ENCODE measurements around the gene JAK1. TPM values are rescaled to one million over a fixed set of nuclear protein-coding genes. Genes with fewer than 3 reads are reported as not detected.
A peak's percentile ranks its signal among the peaks of the same experiment; 100 is the strongest.

The JAK1 gene
- total RNA-seq, 1 experiment from 2014 or later, result 73.1 TPM

- no TSS peak for BruUV-seq (replicated peaks)
- ChIA-PET CTCF (interaction anchor here (0.6 kb wide), 1 partner anchor 26 kb away, joined by 3 read pairs; no protein-coding TSS in a partner anchor), POLR2A (no interaction called here)
- no peak for DNase-seq (ENCODE audit: unreplicated experiment)
- no peak overlapping the region for H3K27ac Mint-ChIP-seq (ENCODE audit: low read depth, unreplicated experiment)
- H3K4me1 Mint-ChIP-seq (ENCODE audit: insufficient read depth, unreplicated experiment), result peaks cover 29% of the 10 kb centered on the region
- no peak for TF ChIP-seq CTCF (IDR thresholded peaks at IDR 0.05; ENCODE audit: unreplicated experiment)
- no peaks in the 10 kb centered on the region for H3K36me3 Mint-ChIP-seq (ENCODE audit: insufficient read depth, unreplicated experiment)
- intact Hi-C loops (cut with micrococcal nuclease), result no loop called here
- H3K4me3 Mint-ChIP-seq (ENCODE audit: unreplicated experiment), result no peak overlapping the region
- H3K9me3 Mint-ChIP-seq (ENCODE audit: unreplicated experiment), result no peaks in the 10 kb centered on the region
- no peaks in the 10 kb centered on the region for H3K27me3 Mint-ChIP-seq (ENCODE audit: insufficient read depth, unreplicated experiment)
Observed at GRCh38 chr1:64900916-64901315, 65.4 kb downstream of the JAK1 start.

GRCh38 chr1:64898107-64898861, 68.1 kb downstream of the JAK1 start:
- Mint-ChIP-seq H3K27ac (ENCODE audit: low read depth, unreplicated experiment) (no peak overlapping the region), H3K9me3 (ENCODE audit: unreplicated experiment) (no peaks in the 10 kb centered on the region), H3K36me3 (ENCODE audit: insufficient read depth, unreplicated experiment) (no peaks in the 10 kb centered on the region), H3K27me3 (ENCODE audit: insufficient read depth, unreplicated experiment) (no peaks in the 10 kb centered on the region), H3K4me1 (ENCODE audit: insufficient read depth, unreplicated experiment) (peaks cover 34% of the 10 kb centered on the region), H3K4me3 (ENCODE audit: unreplicated experiment) (peak overlapping the region; percentile 32)
- intact Hi-C loops (cut with micrococcal nuclease), result loop anchor here (1.0 kb wide), 1 partner anchor 67 kb away; no protein-coding TSS in a partner anchor
- no peak for TF ChIP-seq CTCF (IDR thresholded peaks at IDR 0.05; ENCODE audit: unreplicated experiment)
- ChIA-PET POLR2A (interaction anchor here (0.8 to 4.6 kb wide), 18 partner anchors 8 to 104 kb away, joined by 3 to 31 read pairs (median 6); partner anchors contain the start of gene JAK1), CTCF (interaction anchor here (0.6 to 1.8 kb wide), 5 partner anchors 18 to 162 kb away, joined by 3 to 7 read pairs (median 3); no protein-coding TSS in a partner anchor)
- no TSS peak for BruUV-seq (replicated peaks)
- peak; percentile 93 for DNase-seq (ENCODE audit: unreplicated experiment)

- intact Hi-C loops (cut with micrococcal nuclease), result no loop called here
- H3K36me3 Mint-ChIP-seq (ENCODE audit: insufficient read depth, unreplicated experiment), result no peaks in the 10 kb centered on the region
- peak overlapping the region; percentile 53 for H3K27ac Mint-ChIP-seq (ENCODE audit: low read depth, unreplicated experiment)
- H3K9me3 Mint-ChIP-seq (ENCODE audit: unreplicated experiment), result no peaks in the 10 kb centered on the region
- peaks cover 43% of the 10 kb centered on the region for H3K4me1 Mint-ChIP-seq (ENCODE audit: insufficient read depth, unreplicated experiment)
- ChIA-PET POLR2A (interaction anchor here (0.7 to 4.6 kb wide), 5 partner anchors 9 to 232 kb away, joined by 3 to 31 read pairs (median 4); partner anchors contain the start of gene JAK1), CTCF (interaction anchor here (0.6 to 0.8 kb wide), 2 partner anchors 15 to 40 kb away, joined by 3 read pairs; no protein-coding TSS in a partner anchor)
- peak overlapping the region; percentile 32 for H3K4me3 Mint-ChIP-seq (ENCODE audit: unreplicated experiment)
- H3K27me3 Mint-ChIP-seq (ENCODE audit: insufficient read depth, unreplicated experiment), result no peaks in the 10 kb centered on the region
- no peak for DNase-seq (ENCODE audit: unreplicated experiment)
- BruUV-seq (replicated peaks), result no TSS peak
- no peak for TF ChIP-seq CTCF (IDR thresholded peaks at IDR 0.05; ENCODE audit: unreplicated experiment)
Observed at GRCh38 chr1:64896551-64896950, 69.8 kb downstream of the JAK1 start.

- Mint-ChIP-seq H3K4me3 (ENCODE audit: unreplicated experiment) (no peak overlapping the region), H3K4me1 (ENCODE audit: insufficient read depth, unreplicated experiment) (peaks cover 43% of the 10 kb centered on the region), H3K36me3 (ENCODE audit: insufficient read depth, unreplicated experiment) (no peaks in the 10 kb centered on the region), H3K9me3 (ENCODE audit: unreplicated experiment) (no peaks in the 10 kb centered on the region), H3K27ac (ENCODE audit: low read depth, unreplicated experiment) (peak overlapping the region; percentile 42), H3K27me3 (ENCODE audit: insufficient read depth, unreplicated experiment) (no peaks in the 10 kb centered on the region)
- TF ChIP-seq CTCF (IDR thresholded peaks at IDR 0.05; ENCODE audit: unreplicated experiment), result no peak
- BruUV-seq (replicated peaks), result no TSS peak
- intact Hi-C loops (cut with micrococcal nuclease), result no loop called here
- ChIA-PET CTCF (no interaction called here), POLR2A (interaction anchor here (0.9 to 4.6 kb wide), 3 partner anchors 13 to 71 kb away, joined by 3 to 31 read pairs (median 5); partner anchors contain the start of gene JAK1)
- DNase-seq (ENCODE audit: unreplicated experiment), result no peak
Observed at GRCh38 chr1:64895500-64895899, 70.8 kb downstream of the JAK1 start.

Data from MCF 10A (cell line).